HCT116 (cell line): ENCODE data around the gene PPDPF.

Experiments used
- CEBPB ChIP-seq: IDR thresholded peaks from 2 replicates; pipeline ENCODE4 v1.6.1; 2012; ENCODE audit warnings: low read depth
- EZH2 ChIP-seq: fragments of 200-600 bp; sonication (generic); IDR thresholded peaks from 2 replicates; pipeline ENCODE4 v1.6.1; 2017; ENCODE audit warnings: antibody characterized with exemption, mixed run types
- EZH2phosphoT487 ChIP-seq: fragments of 200-600 bp; IDR thresholded peaks from 2 replicates; pipeline ENCODE4 v1.6.1; 2018; ENCODE audit warnings: antibody characterized with exemption, borderline replicate concordance
- FOSL1 ChIP-seq: IDR thresholded peaks from 2 replicates; pipeline ENCODE4 v1.6.1; 2012; ENCODE audit warnings: low read depth
- POLR2A ChIP-seq: IDR thresholded peaks from 2 replicates; pipeline ENCODE4 v1.7.0; 2011; ENCODE audit warnings: borderline replicate concordance; ENCODE audit not compliant: insufficient read depth, insufficient read length; ENCODE audit errors: extremely low read depth
- POLR2AphosphoS5 ChIP-seq: IDR thresholded peaks from 2 replicates; pipeline ENCODE4 v1.6.1; 2011; ENCODE audit warnings: mild to moderate bottlenecking, low read depth, low read length, moderate library complexity
- RAD21 ChIP-seq: IDR thresholded peaks from 2 replicates; pipeline ENCODE4 v1.6.1; 2012; ENCODE audit warnings: low read depth, mild to moderate bottlenecking
- SP1 ChIP-seq: IDR thresholded peaks from 2 replicates; pipeline ENCODE4 v1.6.1; 2012; ENCODE audit warnings: low read depth
- YY1 ChIP-seq: IDR thresholded peaks from 2 replicates; pipeline ENCODE4 v1.6.1; 2011; ENCODE audit warnings: low read length, low read depth, moderate library complexity, mild to moderate bottlenecking; ENCODE audit not compliant: insufficient replicate concordance; ENCODE audit errors: extremely low read depth
- ZNF274 ChIP-seq: fragments of 200-500 bp; sonication (Bioruptor generic); IDR thresholded peaks from 2 replicates; pipeline ENCODE4 v1.6.1; 2014; ENCODE audit warnings: mild to moderate bottlenecking, low read depth, low read length, inconsistent platforms
- TF ChIP-seq, protein P1 (sequence below), 3 experiments: fragments of 200-600 bp in 1 of 3; sonication (generic) in 1 of 3; IDR thresholded peaks in 2 of 3; conservative IDR thresholded peaks in 1 of 3; 2 replicates each; pipeline ENCODE4 v1.5.1; 2012 to 2017; ENCODE audit warnings: low read depth in 2 of 3, low read length in 2 of 3, antibody characterized with exemption in 1 of 3, borderline replicate concordance in 1 of 3, control low read depth in 1 of 3, mild to moderate bottlenecking in 1 of 3, mixed read lengths in 1 of 3, mixed run types in 1 of 3, moderate library complexity in 1 of 3; ENCODE audit not compliant: insufficient read depth in 1 of 3
- TF ChIP-seq, protein P2 (sequence below): IDR thresholded peaks from 2 replicates; pipeline ENCODE4 v1.6.1; 2012; ENCODE audit warnings: low read depth

DNA sequence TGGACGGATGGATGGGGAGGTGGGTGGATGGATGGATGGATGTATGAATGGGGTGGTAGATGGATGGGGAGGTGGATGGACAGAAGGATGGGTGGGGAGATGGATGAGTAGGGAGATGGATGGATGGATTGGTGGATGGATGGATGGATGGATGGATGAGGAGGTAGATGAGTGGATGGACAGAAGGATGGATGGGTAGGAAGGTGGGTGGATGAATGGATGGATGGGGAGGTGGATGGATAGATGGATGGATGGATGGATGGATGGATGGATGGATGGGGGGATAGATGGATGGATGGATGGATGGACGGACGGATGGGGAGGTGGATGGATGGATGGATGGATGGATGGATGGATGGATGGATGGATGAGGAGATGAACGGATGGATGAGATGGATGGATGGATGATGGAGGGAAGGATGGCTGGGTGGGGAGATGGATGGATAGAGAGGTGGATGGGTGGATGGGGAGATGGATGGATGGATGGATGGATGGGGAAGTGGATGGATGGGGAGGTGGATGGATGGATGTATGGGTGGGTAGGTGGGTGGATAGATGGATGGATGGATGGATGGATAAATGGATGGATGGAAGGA lies 28.8 kb upstream of the PPDPF start:
- TF ChIP-seq, protein P1, sequence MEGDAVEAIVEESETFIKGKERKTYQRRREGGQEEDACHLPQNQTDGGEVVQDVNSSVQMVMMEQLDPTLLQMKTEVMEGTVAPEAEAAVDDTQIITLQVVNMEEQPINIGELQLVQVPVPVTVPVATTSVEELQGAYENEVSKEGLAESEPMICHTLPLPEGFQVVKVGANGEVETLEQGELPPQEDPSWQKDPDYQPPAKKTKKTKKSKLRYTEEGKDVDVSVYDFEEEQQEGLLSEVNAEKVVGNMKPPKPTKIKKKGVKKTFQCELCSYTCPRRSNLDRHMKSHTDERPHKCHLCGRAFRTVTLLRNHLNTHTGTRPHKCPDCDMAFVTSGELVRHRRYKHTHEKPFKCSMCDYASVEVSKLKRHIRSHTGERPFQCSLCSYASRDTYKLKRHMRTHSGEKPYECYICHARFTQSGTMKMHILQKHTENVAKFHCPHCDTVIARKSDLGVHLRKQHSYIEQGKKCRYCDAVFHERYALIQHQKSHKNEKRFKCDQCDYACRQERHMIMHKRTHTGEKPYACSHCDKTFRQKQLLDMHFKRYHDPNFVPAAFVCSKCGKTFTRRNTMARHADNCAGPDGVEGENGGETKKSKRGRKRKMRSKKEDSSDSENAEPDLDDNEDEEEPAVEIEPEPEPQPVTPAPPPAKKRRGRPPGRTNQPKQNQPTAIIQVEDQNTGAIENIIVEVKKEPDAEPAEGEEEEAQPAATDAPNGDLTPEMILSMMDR (IDR thresholded peaks at IDR 0.05 in 2 of 3, conservative IDR thresholded peaks at IDR 0.05 in 1 of 3; ENCODE audit: borderline replicate concordance in 1 of 3, insufficient read depth in 1 of 3, low read depth in 2 of 3, low read length in 2 of 3), result no peak
- no peak for TF ChIP-seq SP1
- no peak for TF ChIP-seq EZH2phosphoT487
- TF ChIP-seq CEBPB, result no peak
- TF ChIP-seq, protein P2, sequence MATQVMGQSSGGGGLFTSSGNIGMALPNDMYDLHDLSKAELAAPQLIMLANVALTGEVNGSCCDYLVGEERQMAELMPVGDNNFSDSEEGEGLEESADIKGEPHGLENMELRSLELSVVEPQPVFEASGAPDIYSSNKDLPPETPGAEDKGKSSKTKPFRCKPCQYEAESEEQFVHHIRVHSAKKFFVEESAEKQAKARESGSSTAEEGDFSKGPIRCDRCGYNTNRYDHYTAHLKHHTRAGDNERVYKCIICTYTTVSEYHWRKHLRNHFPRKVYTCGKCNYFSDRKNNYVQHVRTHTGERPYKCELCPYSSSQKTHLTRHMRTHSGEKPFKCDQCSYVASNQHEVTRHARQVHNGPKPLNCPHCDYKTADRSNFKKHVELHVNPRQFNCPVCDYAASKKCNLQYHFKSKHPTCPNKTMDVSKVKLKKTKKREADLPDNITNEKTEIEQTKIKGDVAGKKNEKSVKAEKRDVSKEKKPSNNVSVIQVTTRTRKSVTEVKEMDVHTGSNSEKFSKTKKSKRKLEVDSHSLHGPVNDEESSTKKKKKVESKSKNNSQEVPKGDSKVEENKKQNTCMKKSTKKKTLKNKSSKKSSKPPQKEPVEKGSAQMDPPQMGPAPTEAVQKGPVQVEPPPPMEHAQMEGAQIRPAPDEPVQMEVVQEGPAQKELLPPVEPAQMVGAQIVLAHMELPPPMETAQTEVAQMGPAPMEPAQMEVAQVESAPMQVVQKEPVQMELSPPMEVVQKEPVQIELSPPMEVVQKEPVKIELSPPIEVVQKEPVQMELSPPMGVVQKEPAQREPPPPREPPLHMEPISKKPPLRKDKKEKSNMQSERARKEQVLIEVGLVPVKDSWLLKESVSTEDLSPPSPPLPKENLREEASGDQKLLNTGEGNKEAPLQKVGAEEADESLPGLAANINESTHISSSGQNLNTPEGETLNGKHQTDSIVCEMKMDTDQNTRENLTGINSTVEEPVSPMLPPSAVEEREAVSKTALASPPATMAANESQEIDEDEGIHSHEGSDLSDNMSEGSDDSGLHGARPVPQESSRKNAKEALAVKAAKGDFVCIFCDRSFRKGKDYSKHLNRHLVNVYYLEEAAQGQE, result no peak
- no peak for TF ChIP-seq POLR2A
- no peak for TF ChIP-seq YY1
- TF ChIP-seq EZH2, result no peak
- no peak for TF ChIP-seq POLR2AphosphoS5
- no peak for TF ChIP-seq RAD21
- TF ChIP-seq FOSL1, result no peak
- no peak for TF ChIP-seq ZNF274
